Hepatic stellate cell (primary cell): ENCODE results near the gene SPTBN2.

Experiments used
- DNase-seq: peaks from one replicate; pipeline ENCODE4 v3.0.0; 2011; ENCODE audit warnings: low spot score

Gene SPTBN2

GRCh38 chr11:66638177-66639065 lies 90.6 kb downstream of the SPTBN2 start, which contains the start of gene RBM4:
RBM4 (plus strand) TSS chr11:66638703; CDS start chr11:66639712, 1,009 bp downstream.
- DNase-seq = peak; percentile 100

- no peak for DNase-seq
Observed at GRCh38 chr11:66637557-66638176, 91.3 kb downstream of the SPTBN2 start.

- DNase-seq = no peak
Observed at GRCh38 chr11:66636411-66636810, 92.6 kb downstream of the SPTBN2 start.
